ENCODE data around the gene RAB35.

DNA sequence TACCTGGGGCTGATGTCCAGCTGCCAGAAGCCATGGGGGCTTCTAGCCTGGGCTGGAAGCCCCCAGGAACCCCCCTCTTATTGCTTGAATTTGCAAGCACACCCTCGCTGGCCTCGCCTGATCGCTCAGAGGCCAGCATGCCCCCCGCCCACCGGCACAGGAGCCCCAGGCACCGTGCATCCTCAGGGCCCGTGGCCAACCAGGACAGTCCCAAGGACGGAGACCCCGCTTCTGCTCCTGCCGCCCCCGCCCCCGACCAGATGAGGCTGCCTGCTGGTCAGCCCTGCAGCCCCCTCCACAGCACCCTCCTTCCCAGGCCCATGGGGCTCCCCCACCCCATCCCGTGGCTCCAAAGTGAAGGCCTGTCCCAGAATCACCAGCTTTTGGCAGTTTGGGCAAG lies 21.2 kb downstream of the RAB35 start:
- TF ChIP-seq, protein P1, sequence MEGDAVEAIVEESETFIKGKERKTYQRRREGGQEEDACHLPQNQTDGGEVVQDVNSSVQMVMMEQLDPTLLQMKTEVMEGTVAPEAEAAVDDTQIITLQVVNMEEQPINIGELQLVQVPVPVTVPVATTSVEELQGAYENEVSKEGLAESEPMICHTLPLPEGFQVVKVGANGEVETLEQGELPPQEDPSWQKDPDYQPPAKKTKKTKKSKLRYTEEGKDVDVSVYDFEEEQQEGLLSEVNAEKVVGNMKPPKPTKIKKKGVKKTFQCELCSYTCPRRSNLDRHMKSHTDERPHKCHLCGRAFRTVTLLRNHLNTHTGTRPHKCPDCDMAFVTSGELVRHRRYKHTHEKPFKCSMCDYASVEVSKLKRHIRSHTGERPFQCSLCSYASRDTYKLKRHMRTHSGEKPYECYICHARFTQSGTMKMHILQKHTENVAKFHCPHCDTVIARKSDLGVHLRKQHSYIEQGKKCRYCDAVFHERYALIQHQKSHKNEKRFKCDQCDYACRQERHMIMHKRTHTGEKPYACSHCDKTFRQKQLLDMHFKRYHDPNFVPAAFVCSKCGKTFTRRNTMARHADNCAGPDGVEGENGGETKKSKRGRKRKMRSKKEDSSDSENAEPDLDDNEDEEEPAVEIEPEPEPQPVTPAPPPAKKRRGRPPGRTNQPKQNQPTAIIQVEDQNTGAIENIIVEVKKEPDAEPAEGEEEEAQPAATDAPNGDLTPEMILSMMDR (IDR thresholded peaks at IDR 0.05; ENCODE audit: low read depth, low read length, poor library complexity, severe bottlenecking): no peak
- no peak for TF ChIP-seq EZH2phosphoT487 (IDR thresholded peaks at IDR 0.05; ENCODE audit: borderline replicate concordance, low read length)
